ENCODE data around the gene HLA-DPB1. TPM values are rescaled to one million over a fixed set of nuclear protein-coding genes. Genes with fewer than 3 reads are reported as not detected.

Gene HLA-DPB1
- total and polyA plus RNA-seq, 2 donors (not counting 1 experiment from before 2014, with no cell fraction given), result 1.3 to 11.5 TPM

GRCh38 chr6:33078919-33079521, 3.2 kb downstream of the HLA-DPB1 start:
- Histone ChIP-seq H3K79me2 (ENCODE audit: control insufficient read depth, insufficient read depth, low read length) (no peaks in the 10 kb centered on the region), H3K9me3 (ENCODE audit: control insufficient read depth, insufficient read depth, low read depth, low read length) (no peaks in the 10 kb centered on the region), H3K27me3 (ENCODE audit: control insufficient read depth, insufficient read depth, low read length) (no peaks in the 10 kb centered on the region), H3K9ac (ENCODE audit: insufficient read depth, low read length) (no peak overlapping the region), H3K4me2 (ENCODE audit: extremely low read depth, insufficient read depth, low read length) (no peak overlapping the region), H4K20me1 (ENCODE audit: control insufficient read depth, extremely low read depth, insufficient read depth, low read length) (no peaks in the 10 kb centered on the region), H3K36me3 (ENCODE audit: control insufficient read depth, insufficient read depth, low read length) (no peaks in the 10 kb centered on the region), H2AFZ (ENCODE audit: low read length) (no peak overlapping the region), H3K4me3 (replicated peaks in 1 of 4; ENCODE audit: control extremely low read depth in 1 of 4, insufficient read depth in 1 of 4, low read depth in 3 of 4, low read length in 4 of 4) (no peak overlapping the region), H3K4me1 (ENCODE audit: control insufficient read depth, extremely low read depth, insufficient read depth, low read length) (peaks cover 3% of the 10 kb centered on the region), H3K27ac (ENCODE audit: insufficient read depth, low read length) (no peak overlapping the region)
- no peak for DNase-seq (ENCODE audit: low read depth in 2 of 2)
- TF ChIP-seq CTCF (conservative IDR thresholded peaks at IDR 0.05 in 1 of 2, IDR thresholded peaks at IDR 0.05 in 1 of 2; ENCODE audit: low read depth in 1 of 2, low read length in 2 of 2) (no peak), EZH2 (IDR thresholded peaks at IDR 0.05; ENCODE audit: low read length, missing control alignments) (no peak)

GRCh38 chr6:33079580-33079979, 3.8 kb downstream of the HLA-DPB1 start:
- Histone ChIP-seq H3K4me1 (ENCODE audit: control insufficient read depth, extremely low read depth, insufficient read depth, low read length) (peaks cover 3% of the 10 kb centered on the region), H3K79me2 (ENCODE audit: control insufficient read depth, insufficient read depth, low read length) (no peaks in the 10 kb centered on the region), H2AFZ (ENCODE audit: low read length) (no peak overlapping the region), H4K20me1 (ENCODE audit: control insufficient read depth, extremely low read depth, insufficient read depth, low read length) (no peaks in the 10 kb centered on the region), H3K9ac (ENCODE audit: insufficient read depth, low read length) (no peak overlapping the region), H3K27ac (ENCODE audit: insufficient read depth, low read length) (no peak overlapping the region), H3K4me3 (replicated peaks in 1 of 4; ENCODE audit: control extremely low read depth in 1 of 4, insufficient read depth in 1 of 4, low read depth in 3 of 4, low read length in 4 of 4) (no peak overlapping the region), H3K27me3 (ENCODE audit: control insufficient read depth, insufficient read depth, low read length) (no peaks in the 10 kb centered on the region), H3K9me3 (ENCODE audit: control insufficient read depth, insufficient read depth, low read depth, low read length) (no peaks in the 10 kb centered on the region), H3K4me2 (ENCODE audit: extremely low read depth, insufficient read depth, low read length) (no peak overlapping the region), H3K36me3 (ENCODE audit: control insufficient read depth, insufficient read depth, low read length) (no peaks in the 10 kb centered on the region)
- DNase-seq (ENCODE audit: low read depth in 2 of 2), result no peak
- TF ChIP-seq EZH2 (IDR thresholded peaks at IDR 0.05; ENCODE audit: low read length, missing control alignments) (no peak), CTCF (conservative IDR thresholded peaks at IDR 0.05 in 1 of 2, IDR thresholded peaks at IDR 0.05 in 1 of 2; ENCODE audit: low read depth in 1 of 2, low read length in 2 of 2) (no peak)

GRCh38 chr6:33080127-33081089, 4.6 kb downstream of the HLA-DPB1 start:
- Histone ChIP-seq H3K9me3 (ENCODE audit: control insufficient read depth, insufficient read depth, low read depth, low read length) (no peaks in the 10 kb centered on the region), H3K27me3 (ENCODE audit: control insufficient read depth, insufficient read depth, low read length) (no peaks in the 10 kb centered on the region), H3K9ac (ENCODE audit: insufficient read depth, low read length) (no peak overlapping the region), H2AFZ (ENCODE audit: low read length) (peak overlapping the region; percentile 45), H3K4me1 (ENCODE audit: control insufficient read depth, extremely low read depth, insufficient read depth, low read length) (peaks cover 3% of the 10 kb centered on the region), H3K36me3 (ENCODE audit: control insufficient read depth, insufficient read depth, low read length) (no peaks in the 10 kb centered on the region), H3K27ac (ENCODE audit: insufficient read depth, low read length) (no peak overlapping the region), H3K4me2 (ENCODE audit: extremely low read depth, insufficient read depth, low read length) (peak overlapping the region; percentile 80), H3K79me2 (ENCODE audit: control insufficient read depth, insufficient read depth, low read length) (no peaks in the 10 kb centered on the region), H3K4me3 (replicated peaks in 1 of 4; ENCODE audit: control extremely low read depth in 1 of 4, insufficient read depth in 1 of 4, low read depth in 3 of 4, low read length in 4 of 4) (peak overlapping the region; percentile 8 to 58 (median 38)), H4K20me1 (ENCODE audit: control insufficient read depth, extremely low read depth, insufficient read depth, low read length) (no peaks in the 10 kb centered on the region)
- DNase-seq (ENCODE audit: low read depth in 2 of 2), result peak; percentile 49 to 50
- TF ChIP-seq CTCF (conservative IDR thresholded peaks at IDR 0.05 in 1 of 2, IDR thresholded peaks at IDR 0.05 in 1 of 2; ENCODE audit: low read depth in 1 of 2, low read length in 2 of 2) (no peak), EZH2 (IDR thresholded peaks at IDR 0.05; ENCODE audit: low read length, missing control alignments) (peak; percentile 30)
